Measurements from ENCODE around the gene FALEC.
A peak's percentile ranks its signal among the peaks of the same experiment; 100 is the strongest.

The FALEC gene

GRCh38 chr1:150477733-150478132 is 37.8 kb upstream of the FALEC start:
- no peak overlapping the region for H3K14ac ChIP-seq (ENCODE audit: low read length in 2 of 2)
- H2BK12ac ChIP-seq (ENCODE audit: low read length in 2 of 2) = no peak overlapping the region
- 4% methylated on average over 4 of the region's 4 CpGs for WGBS
- no peak overlapping the region for H3K27ac ChIP-seq (ENCODE audit: low read length, poor library complexity, severe bottlenecking)
- no peak overlapping the region for H2AK5ac ChIP-seq (ENCODE audit: low read length, severe bottlenecking)
- H3K4me1 ChIP-seq (ENCODE audit: control insufficient read depth, insufficient read depth, low read depth, low read length) = no peaks in the 10 kb centered on the region
- H4K8ac ChIP-seq (ENCODE audit: low read length) = no peak overlapping the region
- peak overlapping the region; percentile 82 for H2BK120ac ChIP-seq (ENCODE audit: low read depth, low read length)
- H4K91ac ChIP-seq (ENCODE audit: low read length) = no peak overlapping the region
- peak; percentile 73 for DNase-seq
- H3K27me3 ChIP-seq (ENCODE audit: control insufficient read depth in 1 of 2, insufficient read depth in 1 of 2, low read length in 2 of 2) = no peaks in the 10 kb centered on the region
- no peak overlapping the region for H3K4me3 ChIP-seq (ENCODE audit: insufficient read depth in 1 of 2, low read depth in 1 of 2, low read length in 2 of 2)
- no peak overlapping the region for H3K23ac ChIP-seq (ENCODE audit: low read length in 2 of 2)
- H3K18ac ChIP-seq (ENCODE audit: low read depth in 1 of 2, low read length in 2 of 2) = no peak overlapping the region
- H3K79me1 ChIP-seq (replicated peaks; ENCODE audit: low read length, poor library complexity, severe bottlenecking) = peaks cover 3% of the 10 kb centered on the region
- no peak overlapping the region for H2BK15ac ChIP-seq (ENCODE audit: low read depth, poor library complexity, severe bottlenecking)
- H3K9ac ChIP-seq (ENCODE audit: low read length) = no peak overlapping the region
- peaks cover 6 to 9% of the 10 kb centered on the region in 2 experiments for H3K36me3 ChIP-seq (ENCODE audit: control insufficient read depth in 1 of 2, insufficient read depth in 2 of 2, low read depth in 1 of 2, low read length in 2 of 2)
- no peak overlapping the region for H3K4ac ChIP-seq (ENCODE audit: low read depth in 1 of 2, low read length in 2 of 2)
- H2BK5ac ChIP-seq (ENCODE audit: low read depth, low read length, poor library complexity, severe bottlenecking) = no peak overlapping the region
- no peak overlapping the region for H3K4me2 ChIP-seq (ENCODE audit: low read length, poor library complexity, severe bottlenecking)
- H3K9me3 ChIP-seq (ENCODE audit: control insufficient read depth, low read length) = no peaks in the 10 kb centered on the region
- no peak overlapping the region for H2AFZ ChIP-seq (ENCODE audit: low read depth, low read length)

- Histone ChIP-seq H2BK15ac (ENCODE audit: low read depth, poor library complexity, severe bottlenecking) (no peak overlapping the region), H3K9me3 (ENCODE audit: control insufficient read depth, low read length) (no peaks in the 10 kb centered on the region), H3K79me1 (replicated peaks; ENCODE audit: low read length, poor library complexity, severe bottlenecking) (no peaks in the 10 kb centered on the region), H3K23ac (ENCODE audit: low read length in 2 of 2) (no peak overlapping the region), H4K8ac (ENCODE audit: low read length) (no peak overlapping the region), H2BK120ac (ENCODE audit: low read depth, low read length) (no peak overlapping the region), H4K91ac (ENCODE audit: low read length) (no peak overlapping the region), H2AK5ac (ENCODE audit: low read length, severe bottlenecking) (no peak overlapping the region), H3K4me3 (ENCODE audit: insufficient read depth in 1 of 2, low read depth in 1 of 2, low read length in 2 of 2) (no peak overlapping the region), H3K36me3 (ENCODE audit: control insufficient read depth in 1 of 2, insufficient read depth in 2 of 2, low read depth in 1 of 2, low read length in 2 of 2) (peaks cover under 1 to 2% of the 10 kb centered on the region in 2 experiments), H3K4me1 (ENCODE audit: control insufficient read depth, insufficient read depth, low read depth, low read length) (no peaks in the 10 kb centered on the region), H3K14ac (ENCODE audit: low read length in 2 of 2) (no peak overlapping the region), H3K18ac (ENCODE audit: low read depth in 1 of 2, low read length in 2 of 2) (no peak overlapping the region), H3K9ac (ENCODE audit: low read length) (no peak overlapping the region), H2BK5ac (ENCODE audit: low read depth, low read length, poor library complexity, severe bottlenecking) (no peak overlapping the region), H3K27me3 (ENCODE audit: control insufficient read depth in 1 of 2, insufficient read depth in 1 of 2, low read length in 2 of 2) (no peaks in the 10 kb centered on the region), H3K27ac (ENCODE audit: low read length, poor library complexity, severe bottlenecking) (no peak overlapping the region), H3K4ac (ENCODE audit: low read depth in 1 of 2, low read length in 2 of 2) (no peak overlapping the region), H2AFZ (ENCODE audit: low read depth, low read length) (no peak overlapping the region), H2BK12ac (ENCODE audit: low read length in 2 of 2) (no peak overlapping the region), H3K4me2 (ENCODE audit: low read length, poor library complexity, severe bottlenecking) (no peak overlapping the region)
- DNase-seq = no peak
- 100% methylated on average over 1 of the region's 4 CpGs for whole genome bisulfite sequencing
Measured at GRCh38 chr1:150479370-150479769, 36.2 kb upstream of the FALEC start.

GRCh38 chr1:150479927-150480352 is 35.6 kb upstream of the FALEC start:
- DNase-seq = no peak
- no peak overlapping the region for H2BK120ac ChIP-seq (ENCODE audit: low read depth, low read length)
- H4K91ac ChIP-seq (ENCODE audit: low read length) = no peak overlapping the region
- no peak overlapping the region for H4K8ac ChIP-seq (ENCODE audit: low read length)
- WGBS = no CpG with 5 or more reads among the region's 2 CpGs
- no peak overlapping the region for H3K4ac ChIP-seq (ENCODE audit: low read depth in 1 of 2, low read length in 2 of 2)
- no peaks in the 10 kb centered on the region for H3K4me1 ChIP-seq (ENCODE audit: control insufficient read depth, insufficient read depth, low read depth, low read length)
- H2BK15ac ChIP-seq (ENCODE audit: low read depth, poor library complexity, severe bottlenecking) = no peak overlapping the region
- H3K14ac ChIP-seq (ENCODE audit: low read length in 2 of 2) = no peak overlapping the region
- H3K27ac ChIP-seq (ENCODE audit: low read length, poor library complexity, severe bottlenecking) = no peak overlapping the region
- H3K9ac ChIP-seq (ENCODE audit: low read length) = no peak overlapping the region
- no peak overlapping the region for H3K23ac ChIP-seq (ENCODE audit: low read length in 2 of 2)
- H3K4me3 ChIP-seq (ENCODE audit: insufficient read depth in 1 of 2, low read depth in 1 of 2, low read length in 2 of 2) = no peak overlapping the region
- no peaks in the 10 kb centered on the region for H3K27me3 ChIP-seq (ENCODE audit: control insufficient read depth in 1 of 2, insufficient read depth in 1 of 2, low read length in 2 of 2)
- no peak overlapping the region for H3K18ac ChIP-seq (ENCODE audit: low read depth in 1 of 2, low read length in 2 of 2)
- no peak overlapping the region for H2BK5ac ChIP-seq (ENCODE audit: low read depth, low read length, poor library complexity, severe bottlenecking)
- H2AFZ ChIP-seq (ENCODE audit: low read depth, low read length) = no peak overlapping the region
- no peak overlapping the region for H3K4me2 ChIP-seq (ENCODE audit: low read length, poor library complexity, severe bottlenecking)
- H3K79me1 ChIP-seq (replicated peaks; ENCODE audit: low read length, poor library complexity, severe bottlenecking) = no peaks in the 10 kb centered on the region
- H3K9me3 ChIP-seq (ENCODE audit: control insufficient read depth, low read length) = no peaks in the 10 kb centered on the region
- no peak overlapping the region for H2BK12ac ChIP-seq (ENCODE audit: low read length in 2 of 2)
- no peak overlapping the region for H2AK5ac ChIP-seq (ENCODE audit: low read length, severe bottlenecking)
- H3K36me3 ChIP-seq (ENCODE audit: control insufficient read depth in 1 of 2, insufficient read depth in 2 of 2, low read depth in 1 of 2, low read length in 2 of 2) = peaks cover 0 to 2% of the 10 kb centered on the region in 2 experiments

GRCh38 chr1:150484431-150484830 is 31.1 kb upstream of the FALEC start:
- no peak overlapping the region for H3K4ac ChIP-seq (ENCODE audit: low read depth in 1 of 2, low read length in 2 of 2)
- WGBS = 79% methylated on average over 2 of the region's 5 CpGs
- H3K18ac ChIP-seq (ENCODE audit: low read depth in 1 of 2, low read length in 2 of 2) = no peak overlapping the region
- H4K8ac ChIP-seq (ENCODE audit: low read length) = no peak overlapping the region
- no peak for DNase-seq
- peaks cover 4% of the 10 kb centered on the region for H3K4me1 ChIP-seq (ENCODE audit: control insufficient read depth, insufficient read depth, low read depth, low read length)
- no peak overlapping the region for H2BK12ac ChIP-seq (ENCODE audit: low read length in 2 of 2)
- no peak overlapping the region for H3K4me2 ChIP-seq (ENCODE audit: low read length, poor library complexity, severe bottlenecking)
- H4K91ac ChIP-seq (ENCODE audit: low read length) = no peak overlapping the region
- H2BK120ac ChIP-seq (ENCODE audit: low read depth, low read length) = no peak overlapping the region
- peaks cover 0 to 7% of the 10 kb centered on the region in 2 experiments for H3K36me3 ChIP-seq (ENCODE audit: control insufficient read depth in 1 of 2, insufficient read depth in 2 of 2, low read depth in 1 of 2, low read length in 2 of 2)
- H3K9me3 ChIP-seq (ENCODE audit: control insufficient read depth, low read length) = no peaks in the 10 kb centered on the region
- no peak overlapping the region for H2AFZ ChIP-seq (ENCODE audit: low read depth, low read length)
- peak overlapping the region; percentile 1 for H3K9ac ChIP-seq (ENCODE audit: low read length)
- no peak overlapping the region for H3K27ac ChIP-seq (ENCODE audit: low read length, poor library complexity, severe bottlenecking)
- H2BK15ac ChIP-seq (ENCODE audit: low read depth, poor library complexity, severe bottlenecking) = no peak overlapping the region
- H3K4me3 ChIP-seq (ENCODE audit: insufficient read depth in 1 of 2, low read depth in 1 of 2, low read length in 2 of 2) = no peak overlapping the region
- no peak overlapping the region for H3K23ac ChIP-seq (ENCODE audit: low read length in 2 of 2)
- peaks cover 8% of the 10 kb centered on the region for H3K79me1 ChIP-seq (replicated peaks; ENCODE audit: low read length, poor library complexity, severe bottlenecking)
- H2AK5ac ChIP-seq (ENCODE audit: low read length, severe bottlenecking) = no peak overlapping the region
- no peak overlapping the region for H3K14ac ChIP-seq (ENCODE audit: low read length in 2 of 2)
- H3K27me3 ChIP-seq (ENCODE audit: control insufficient read depth in 1 of 2, insufficient read depth in 1 of 2, low read length in 2 of 2) = no peaks in the 10 kb centered on the region
- no peak overlapping the region for H2BK5ac ChIP-seq (ENCODE audit: low read depth, low read length, poor library complexity, severe bottlenecking)
